Glomerular visceral epithelial cell (primary cell): ENCODE data around the gene HAUS3.

Experiments used
- DNase-seq: peaks from one replicate; pipeline ENCODE4 v3.0.0-alpha.2; 2016; ENCODE audit errors: extremely low spot score

The HAUS3 gene

GRCh38 chr4:2241410-2242353, at the start of gene HAUS3, which contains the start of gene POLN:
HAUS3 (minus strand) TSS chr4:2242121; CDS start chr4:2240946, 1,175 bp downstream.
POLN (minus strand) TSS chr4:2242121; CDS start chr4:2229231, 12,890 bp downstream.
- DNase-seq, result peak; percentile 99

DNA sequence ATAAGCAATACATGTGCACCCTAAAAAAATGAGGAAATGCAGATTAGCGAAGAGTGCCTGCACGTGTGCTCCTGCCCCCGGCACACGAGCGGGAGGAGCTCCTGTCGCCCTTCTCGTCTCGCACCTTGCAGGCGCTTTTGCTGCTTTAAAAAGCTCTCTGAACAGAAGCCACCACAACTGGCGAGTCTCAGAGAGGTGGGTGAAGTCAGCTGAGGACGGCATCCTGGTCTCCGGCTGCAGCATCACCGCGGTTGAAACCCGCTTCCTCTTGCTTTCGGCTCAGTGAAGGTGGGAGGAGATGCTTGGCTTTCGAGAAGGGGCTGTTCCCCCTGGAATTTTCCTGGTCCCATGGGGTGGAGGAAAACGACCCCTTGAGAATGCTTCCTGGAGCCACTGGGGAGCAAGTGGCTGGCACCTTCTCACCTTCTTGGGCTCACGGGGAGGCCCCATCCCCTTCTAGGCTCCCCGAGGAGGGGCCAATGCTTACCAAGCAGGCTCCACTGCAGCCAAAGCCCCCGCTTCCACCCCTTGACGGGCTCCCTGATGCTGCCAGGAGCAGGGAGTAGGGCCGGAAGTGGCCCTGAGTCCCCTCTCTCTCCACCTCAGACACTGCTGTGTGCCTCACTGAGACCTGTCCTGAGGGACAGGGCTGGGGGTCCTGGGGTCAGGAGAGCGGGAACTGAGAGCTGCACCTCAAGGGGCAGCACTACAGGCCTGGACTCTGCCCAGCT, 49.2 kb upstream of the HAUS3 start:
- no peak for DNase-seq

DNA sequence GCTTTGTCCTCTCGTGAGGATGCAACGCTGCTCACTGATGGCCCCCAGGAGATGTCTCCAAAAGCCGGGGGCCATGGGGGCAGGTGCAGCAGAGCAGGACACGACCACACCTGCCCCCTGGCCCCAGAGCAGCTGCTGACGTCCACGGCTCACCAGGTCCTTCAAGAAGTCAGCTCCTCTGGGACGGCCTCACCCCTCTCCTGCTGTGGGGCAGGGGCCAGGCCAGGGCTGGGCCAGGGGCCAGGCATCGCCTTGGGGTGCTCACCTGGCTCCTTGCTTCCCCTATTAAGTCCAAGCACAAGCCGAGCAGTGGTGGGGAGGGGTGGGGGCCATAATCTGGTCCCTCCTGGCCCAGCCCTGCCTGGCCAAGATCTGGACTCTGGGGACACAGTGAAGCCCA, 48.6 kb upstream of the HAUS3 start:
- no peak for DNase-seq

- no peak for DNase-seq
These were observed 48.0 kb upstream of the HAUS3 start for GRCh38 chr4:2289955-2290333.

DNA sequence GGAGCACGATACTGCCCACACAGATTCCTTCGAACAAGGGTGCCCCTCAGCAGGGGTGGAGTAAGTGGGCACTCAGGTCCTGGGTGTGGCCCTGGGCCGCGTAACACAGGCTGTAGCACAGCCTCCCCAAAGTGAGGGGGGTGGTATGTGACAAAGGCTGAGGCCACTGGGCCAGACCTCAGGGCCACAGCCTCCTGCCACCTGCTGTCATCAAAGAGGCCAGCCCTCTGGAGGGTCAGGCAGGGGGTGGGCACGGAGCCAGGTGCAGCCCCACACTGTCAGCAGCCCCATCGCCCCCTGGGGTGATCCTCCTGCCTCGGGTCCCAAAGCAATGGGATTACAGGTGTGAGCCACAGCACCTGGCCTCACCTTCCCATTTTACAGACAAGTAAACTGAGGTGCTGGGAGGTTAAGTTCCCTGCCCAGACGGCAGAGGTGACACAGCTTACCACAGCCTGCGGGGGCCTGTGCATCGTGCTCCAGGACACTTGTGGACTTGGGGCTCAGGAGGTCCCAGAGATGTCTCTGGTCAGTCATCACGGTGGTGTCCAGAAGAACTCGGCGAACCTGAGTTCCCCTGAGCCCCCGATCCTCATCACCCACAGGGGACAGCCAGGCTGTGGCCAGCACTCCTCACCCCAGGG, 47.5 kb upstream of the HAUS3 start:
- DNase-seq, result no peak

GRCh38 chr4:2288051-2288541, 46.2 kb upstream of the HAUS3 start:
- DNase-seq, result no peak

GRCh38 chr4:2287594-2287915, 45.6 kb upstream of the HAUS3 start:
- no peak for DNase-seq

DNA sequence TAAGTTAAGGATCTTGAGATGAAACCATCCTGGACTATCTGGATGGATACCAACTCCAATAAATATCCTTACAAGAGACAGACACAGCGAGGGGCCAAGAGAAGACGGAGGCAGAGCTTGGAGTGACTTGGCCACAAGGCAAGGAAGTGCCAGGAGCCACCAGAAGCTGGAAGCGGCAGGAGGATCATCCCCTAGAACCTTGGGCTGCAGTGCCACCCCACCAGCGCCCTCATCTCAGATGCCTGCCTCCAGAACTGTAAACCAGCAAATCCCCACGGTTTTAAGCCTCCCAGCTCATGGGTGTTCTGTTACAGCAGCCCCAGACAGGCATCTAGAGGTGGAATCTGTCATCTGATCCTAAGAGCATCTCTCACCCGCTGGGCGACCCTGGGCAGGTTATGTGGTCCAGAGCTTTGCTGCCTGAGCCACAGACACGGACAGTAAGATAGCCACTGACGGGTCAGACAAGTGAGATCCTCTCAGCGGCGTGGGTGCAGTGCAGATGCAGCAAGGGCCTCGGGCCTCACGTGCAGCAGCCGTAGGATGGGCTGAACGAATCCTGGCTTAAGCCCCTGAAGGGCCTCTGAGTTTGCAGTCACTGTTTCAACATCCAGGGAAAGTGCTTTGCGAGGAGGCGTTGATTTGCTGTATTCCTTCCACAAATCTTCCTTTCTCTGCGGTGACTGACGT, 45.1 kb upstream of the HAUS3 start:
- no peak for DNase-seq

GRCh38 chr4:2285613-2286381, 43.9 kb upstream of the HAUS3 start:
- no peak for DNase-seq

GRCh38 chr4:2284934-2285612, 43.2 kb upstream of the HAUS3 start:
- peak; percentile 37 for DNase-seq

DNA sequence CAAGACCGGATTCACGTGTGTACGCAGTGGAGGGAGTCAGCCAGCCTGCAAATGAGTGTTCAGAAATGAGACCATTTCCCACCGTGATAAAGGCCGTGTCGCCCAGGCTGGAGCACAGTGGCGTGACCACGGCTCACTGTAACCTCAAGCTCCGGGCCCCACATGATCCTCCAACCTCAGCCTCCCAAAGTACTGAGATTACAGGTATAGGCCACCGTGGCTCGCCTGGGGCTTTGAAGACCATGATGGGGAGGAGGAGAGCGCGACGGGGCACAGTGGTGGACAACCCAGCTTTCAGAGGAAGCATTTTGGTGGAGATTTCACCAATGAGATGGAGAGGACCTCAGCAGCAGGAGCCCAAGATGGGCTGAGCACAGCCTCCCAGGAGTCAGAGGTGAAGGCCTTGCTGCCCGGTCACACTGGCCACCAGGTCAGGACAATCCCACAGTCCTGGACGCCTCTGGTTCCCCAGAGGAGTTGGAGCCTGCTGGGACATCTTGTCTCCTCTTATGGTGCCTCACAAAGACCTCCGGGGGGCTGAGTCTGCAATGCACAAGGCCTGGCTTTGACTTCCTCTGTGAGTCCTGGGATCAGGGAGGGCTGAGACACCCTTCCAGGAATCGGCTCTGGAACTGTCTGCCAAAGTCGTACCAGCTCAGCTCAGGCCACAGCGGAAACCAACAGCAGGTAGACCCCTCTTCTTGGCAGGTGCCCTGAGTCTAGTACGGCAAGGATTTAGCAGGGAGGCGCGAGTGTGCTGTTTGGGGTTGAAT, 42.4 kb upstream of the HAUS3 start:
- no peak for DNase-seq

DNA sequence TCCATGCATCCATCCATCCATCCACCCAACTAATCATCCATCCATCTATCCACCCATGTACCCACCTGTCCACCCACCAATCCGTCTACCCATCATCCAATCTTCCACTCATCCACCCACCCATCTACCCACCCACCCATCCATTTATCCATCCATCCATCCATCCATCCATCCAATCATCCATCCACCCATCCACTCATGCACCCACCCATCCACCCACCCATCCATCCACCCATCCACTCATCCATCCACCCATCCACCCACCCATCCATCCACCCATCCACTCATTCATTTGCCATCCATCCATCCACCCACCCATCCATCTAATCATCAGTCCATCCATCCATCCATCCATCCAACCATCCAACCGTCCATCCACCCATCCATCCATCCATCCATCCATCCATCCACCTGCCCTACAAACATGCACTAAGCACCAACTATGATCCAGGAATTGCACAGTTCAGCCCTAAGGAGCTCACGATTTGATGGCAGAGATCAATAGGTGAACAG, 41.3 kb upstream of the HAUS3 start:
- no peak for DNase-seq

GRCh38 chr4:2281575-2282343, 39.8 kb upstream of the HAUS3 start:
- no peak for DNase-seq

GRCh38 chr4:2280531-2281300, 38.8 kb upstream of the HAUS3 start:
- DNase-seq, result no peak

DNA sequence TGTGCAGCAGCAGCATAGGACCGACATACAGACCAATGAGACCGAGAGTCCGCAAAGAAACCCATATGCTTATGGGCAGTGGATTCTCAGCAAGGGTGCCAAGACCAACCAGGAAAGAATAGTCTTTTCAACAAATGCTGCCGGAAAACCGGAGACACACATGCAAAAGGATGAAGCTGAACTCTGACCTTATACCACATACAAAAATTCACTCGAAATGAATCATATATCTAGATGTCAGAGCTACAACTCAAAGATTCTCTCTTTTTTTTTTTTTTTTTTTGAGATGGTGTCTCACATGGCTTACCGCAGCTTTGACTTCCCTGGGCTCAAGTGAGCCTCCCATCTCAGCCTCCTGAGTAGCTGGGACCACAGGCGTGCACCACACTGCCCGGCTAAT, 36.0 kb upstream of the HAUS3 start:
- DNase-seq, result no peak

GRCh38 chr4:2276581-2277325, 34.8 kb upstream of the HAUS3 start:
- DNase-seq, result no peak
